Measurements from ENCODE around the gene ITPKB. TPM values are rescaled to one million over a fixed set of nuclear protein-coding genes. Genes with fewer than 3 reads are reported as not detected.
A peak's percentile ranks its signal among the peaks of the same experiment; 100 is the strongest.

Gene ITPKB
- polyA plus RNA-seq, 1 experiment: 2.8 TPM

GRCh38 chr1:226739696-226740065 lies 599 bp upstream of the ITPKB start:
- TF ChIP-seq CTCF (IDR thresholded peaks at IDR 0.05; ENCODE audit: low read depth, low read length): no peak
- POLR2A ChIA-PET: interaction anchor here (0.6 to 0.7 kb wide), 3 partner anchors 67 to 466 kb away, joined by 3 to 6 read pairs (median 3); no protein-coding TSS in a partner anchor
- Histone ChIP-seq H3K27ac (ENCODE audit: low read depth, low read length) (no peak overlapping the region), H3K9me3 (ENCODE audit: control insufficient read depth, insufficient read depth, low read length) (peaks cover 7% of the 10 kb centered on the region), H3K4me3 (ENCODE audit: low read depth, low read length) (no peak overlapping the region; the same call in 1 of the 2 replicates), H3K27me3 (ENCODE audit: control insufficient read depth, insufficient read depth, low read length) (peaks cover 2% of the 10 kb centered on the region)
- no peak for DNase-seq (ENCODE audit: low read depth, low spot score)
- CTCF ChIA-PET: interaction anchor here (0.7 kb wide), 3 partner anchors 10 to 59 kb away, joined by 3 to 4 read pairs (median 3); no protein-coding TSS in a partner anchor

- peak; percentile 28 for TF ChIP-seq CTCF (IDR thresholded peaks at IDR 0.05; ENCODE audit: low read depth, low read length)
- CTCF ChIA-PET: interaction anchor here (0.8 to 1.0 kb wide), 2 partner anchors 28 to 106 kb away, joined by 4 to 7 read pairs; no protein-coding TSS in a partner anchor
- peak overlapping the region; percentile 21 for H3K27ac ChIP-seq (ENCODE audit: low read depth, low read length)
Observed at GRCh38 chr1:226738421-226738994, 574 bp downstream of the ITPKB start.

GRCh38 chr1:226737819-226738420 lies 1.2 kb downstream of the ITPKB start:
- H3K4me3 ChIP-seq (ENCODE audit: low read depth, low read length): peak overlapping the region; percentile 72
- ChIA-PET CTCF (no interaction called here), POLR2A (no interaction called here)
- peaks cover 7% of the 10 kb centered on the region for H3K9me3 ChIP-seq (ENCODE audit: control insufficient read depth, insufficient read depth, low read length)
- H3K27ac ChIP-seq (ENCODE audit: low read depth, low read length): peak overlapping the region; percentile 21
- DNase-seq (ENCODE audit: low read depth, low spot score): no peak
- H3K27me3 ChIP-seq (ENCODE audit: control insufficient read depth, insufficient read depth, low read length): peaks cover 2% of the 10 kb centered on the region
- TF ChIP-seq CTCF (IDR thresholded peaks at IDR 0.05; ENCODE audit: low read depth, low read length): no peak

More at GRCh38 chr1:226738421-226738994, 574 bp downstream of the ITPKB start:
- DNase-seq (ENCODE audit: low read depth, low spot score): no peak
- Histone ChIP-seq H3K9me3 (ENCODE audit: control insufficient read depth, insufficient read depth, low read length) (peaks cover 7% of the 10 kb centered on the region), H3K4me3 (ENCODE audit: low read depth, low read length) (peak overlapping the region; percentile 72), H3K27me3 (ENCODE audit: control insufficient read depth, insufficient read depth, low read length) (peaks cover 2% of the 10 kb centered on the region)
- POLR2A ChIA-PET: interaction anchor here (1.1 kb wide), 1 partner anchor 76 kb away, joined by 4 read pairs; no protein-coding TSS in a partner anchor

- Histone ChIP-seq H3K9me3 (ENCODE audit: control insufficient read depth, insufficient read depth, low read length) (peaks cover 4% of the 10 kb centered on the region; the same call in 1 of the 2 replicates), H3K27me3 (ENCODE audit: control insufficient read depth, insufficient read depth, low read length) (peaks cover 2% of the 10 kb centered on the region), H3K27ac (ENCODE audit: low read depth, low read length) (no peak overlapping the region), H3K4me3 (ENCODE audit: low read depth, low read length) (peak overlapping the region; percentile 72)
- DNase-seq (ENCODE audit: low read depth, low spot score): no peak
- ChIA-PET CTCF (no interaction called here), POLR2A (no interaction called here)
- TF ChIP-seq CTCF (IDR thresholded peaks at IDR 0.05; ENCODE audit: low read depth, low read length): no peak
Observed at GRCh38 chr1:226736908-226737818, 1.9 kb downstream of the ITPKB start.
